HS-27A (cell line): ENCODE data around the gene CDC25B.

Source experiments
- DNase-seq: peaks from one replicate; pipeline ENCODE4 v3.0.0-alpha.2; 2012; ENCODE audit warnings: low read depth, missing footprints

CDC25B gene

DNA sequence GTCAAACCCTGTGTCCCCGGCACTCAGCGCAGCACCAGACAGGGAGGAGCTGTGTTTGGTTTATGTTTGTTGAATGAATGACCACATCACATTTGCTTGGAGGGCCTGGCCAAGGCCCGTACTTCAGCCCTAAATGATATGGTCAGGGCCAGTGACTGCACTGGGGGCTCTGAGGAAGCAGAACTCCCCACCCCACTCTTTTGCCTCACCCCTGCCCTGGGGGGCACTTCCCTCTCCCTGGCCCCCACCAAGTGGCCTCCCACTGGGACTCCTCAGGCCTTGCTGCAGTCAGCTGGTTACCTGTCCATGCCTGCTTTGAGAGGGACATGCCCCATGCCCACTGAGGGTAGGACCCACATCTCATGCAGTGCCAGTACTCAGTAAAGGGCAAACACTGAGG is 31.5 kb upstream of the CDC25B start:
- no peak for DNase-seq

DNA sequence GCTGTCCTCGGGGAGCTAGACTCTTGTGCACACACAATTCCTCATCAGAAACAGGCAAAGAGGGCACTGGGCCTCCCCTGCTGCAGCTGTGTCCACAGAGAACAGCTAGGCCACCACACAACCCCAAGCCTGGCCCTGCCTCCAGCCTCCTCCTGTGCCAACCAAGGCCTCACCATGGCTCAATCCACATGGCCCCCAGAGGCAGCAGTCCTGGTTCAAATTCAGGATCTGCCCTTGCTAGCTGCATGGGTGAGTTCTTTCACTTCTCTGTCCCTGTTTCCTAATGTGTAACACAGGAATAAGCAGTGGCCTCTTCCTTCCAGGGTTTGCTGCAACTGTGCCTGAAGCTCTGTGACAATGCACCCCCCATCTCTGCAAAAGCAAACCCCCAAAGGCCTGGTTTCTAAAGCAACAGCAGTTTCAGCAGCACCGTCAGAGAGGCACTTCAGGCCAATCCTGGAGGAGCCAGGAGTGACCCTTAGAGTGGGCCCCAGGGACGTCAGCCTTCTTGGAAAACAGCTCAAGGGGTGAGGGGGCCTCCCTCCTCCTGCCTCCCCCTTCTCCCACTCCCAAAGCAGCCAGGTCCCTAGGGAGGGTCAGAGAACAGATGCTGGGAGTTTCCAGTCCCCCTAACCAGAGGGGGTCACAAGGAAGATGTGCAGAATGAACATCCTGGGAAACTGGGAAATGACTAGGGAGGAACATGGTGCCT is 30.8 kb upstream of the CDC25B start:
- DNase-seq, result no peak

DNA sequence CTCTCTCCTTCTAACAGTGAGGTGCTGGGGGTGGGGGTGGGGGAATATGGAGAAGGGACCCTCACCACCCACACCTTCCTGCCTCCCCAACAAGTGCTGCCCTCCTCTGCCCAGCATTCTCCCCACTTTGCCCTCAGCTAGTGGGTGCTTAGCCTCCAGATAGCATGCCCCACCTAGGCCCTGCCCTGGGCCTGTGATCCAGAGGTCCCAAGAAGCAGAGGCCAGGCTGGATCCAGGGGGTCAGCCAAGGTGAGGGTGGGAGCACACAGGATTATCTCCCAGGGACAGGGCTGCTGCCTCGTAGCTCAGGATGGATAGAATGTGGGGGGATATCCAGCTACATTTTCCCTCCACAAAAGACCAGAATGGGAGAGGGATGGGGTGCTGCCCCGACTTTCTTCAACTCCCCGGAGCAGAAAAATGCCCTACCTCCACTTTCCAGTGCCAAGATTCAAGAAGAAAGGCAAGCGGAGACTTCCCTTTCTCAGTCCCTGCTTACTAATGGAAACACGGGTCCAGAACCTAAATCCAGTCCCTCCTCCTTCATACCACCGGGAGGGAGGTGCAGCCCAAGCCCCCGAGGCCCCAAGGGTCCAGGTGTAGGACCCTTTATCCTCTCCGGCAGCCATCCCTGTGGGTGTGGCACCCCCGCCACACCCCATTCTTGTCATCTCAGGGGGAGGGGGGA is 29.5 kb upstream of the CDC25B start:
- DNase-seq, result no peak

DNA sequence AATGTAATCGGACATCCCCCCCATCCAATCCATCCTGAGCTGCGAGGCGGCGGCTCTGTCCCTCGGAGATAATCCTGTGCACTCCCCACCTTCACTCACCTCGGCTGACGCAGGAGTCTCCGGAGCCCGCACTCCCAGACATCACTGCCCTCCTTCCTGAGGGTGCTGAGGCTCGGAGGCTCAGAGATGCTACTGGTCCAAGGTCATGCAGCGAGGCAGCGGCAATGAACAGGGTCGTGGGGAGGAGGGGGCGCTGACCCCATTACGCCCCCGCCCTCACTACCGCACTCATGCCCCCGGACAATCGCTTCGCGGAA is 29.0 kb upstream of the CDC25B start:
- DNase-seq, result no peak

DNA sequence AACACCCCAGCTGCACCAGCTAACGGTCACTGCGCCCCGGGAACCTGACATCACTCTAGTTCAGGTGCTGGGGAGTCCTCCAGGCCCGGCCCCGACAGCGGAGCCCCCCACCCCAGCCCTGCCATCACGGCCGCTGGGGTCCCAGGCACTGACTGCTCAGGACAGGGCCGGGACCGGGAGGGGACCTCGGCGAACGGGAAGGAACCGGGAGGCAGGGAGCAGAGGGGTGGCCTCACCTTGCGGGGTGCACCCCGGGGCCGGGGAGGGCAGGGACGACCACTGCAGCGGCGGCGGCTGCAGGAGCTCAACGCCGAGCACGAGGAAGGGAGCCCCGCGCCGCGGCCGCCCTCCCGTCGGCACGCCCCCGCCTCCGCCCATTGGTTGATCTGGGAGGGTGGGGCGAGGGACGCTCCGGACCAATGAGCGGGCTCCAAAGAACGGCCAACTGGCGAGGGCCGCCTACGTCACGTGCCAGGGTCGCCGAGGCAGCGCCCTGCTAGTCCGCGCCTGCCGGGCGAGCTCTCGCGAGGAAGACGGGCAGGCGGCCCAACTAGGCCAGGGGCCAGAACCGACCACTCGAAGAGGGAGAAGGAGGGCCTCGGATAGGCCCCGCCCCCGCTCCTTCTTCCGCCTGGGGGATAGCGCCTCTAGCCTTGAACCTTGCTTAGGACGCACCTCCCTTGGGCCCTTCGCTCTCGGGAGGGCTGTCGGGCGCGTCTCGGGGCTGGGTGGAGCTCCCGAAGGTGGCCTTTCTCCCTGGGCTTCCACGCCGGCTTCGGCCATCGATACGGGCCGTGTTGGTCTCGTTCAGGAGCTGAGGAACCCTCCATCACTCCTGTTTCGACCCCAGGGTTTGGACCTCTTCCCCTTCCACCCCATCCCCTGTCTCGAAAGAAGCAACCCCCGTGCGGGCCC is 28.4 kb upstream of the CDC25B start, which contains the start of gene ADISSP:
Gene ADISSP, minus strand, starts transcription at position 327 of the 915 bp plus-strand sequence. CDS start 7,653 bp downstream, outside the sequence.
- peak; percentile 92 for DNase-seq

DNA sequence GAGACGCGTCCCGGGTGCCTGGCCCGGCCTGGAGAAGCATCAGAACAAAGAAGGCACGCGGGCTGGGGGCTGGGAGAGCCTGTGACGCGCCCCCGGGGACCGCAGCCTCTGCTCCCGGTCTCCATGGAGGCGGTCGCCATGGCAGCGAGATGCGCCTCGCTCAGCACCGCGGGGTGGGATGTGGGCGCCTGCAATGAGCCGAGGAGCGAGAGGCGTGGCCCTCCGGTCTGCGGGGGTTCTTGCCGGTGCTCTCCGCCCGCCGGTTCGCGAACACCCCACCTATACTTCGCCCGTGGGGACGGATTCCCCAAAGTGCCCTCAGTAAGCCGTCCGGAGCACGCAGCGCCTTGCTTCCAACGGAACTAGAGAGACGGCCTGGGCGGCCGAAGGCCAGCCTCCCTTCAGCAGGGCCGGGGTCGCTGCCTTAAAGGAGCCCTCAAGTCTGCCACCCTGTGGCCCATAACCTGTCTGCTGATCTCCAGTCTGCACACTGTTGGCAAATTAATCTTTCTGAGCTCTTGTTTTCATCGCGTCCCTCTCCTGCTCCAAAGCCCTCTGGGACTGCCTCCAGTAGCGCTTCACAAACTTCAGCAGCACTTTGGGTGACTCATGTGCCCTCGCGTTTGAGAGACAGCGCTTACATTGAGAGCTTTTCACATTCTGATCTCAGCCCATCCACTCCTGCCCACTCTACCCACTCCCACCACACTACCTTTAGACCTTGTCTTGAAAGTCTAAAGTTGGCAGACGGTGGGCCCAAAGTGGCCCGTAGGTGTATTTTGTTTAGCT is 27.6 kb upstream of the CDC25B start:
- DNase-seq, result peak; percentile 65

DNA sequence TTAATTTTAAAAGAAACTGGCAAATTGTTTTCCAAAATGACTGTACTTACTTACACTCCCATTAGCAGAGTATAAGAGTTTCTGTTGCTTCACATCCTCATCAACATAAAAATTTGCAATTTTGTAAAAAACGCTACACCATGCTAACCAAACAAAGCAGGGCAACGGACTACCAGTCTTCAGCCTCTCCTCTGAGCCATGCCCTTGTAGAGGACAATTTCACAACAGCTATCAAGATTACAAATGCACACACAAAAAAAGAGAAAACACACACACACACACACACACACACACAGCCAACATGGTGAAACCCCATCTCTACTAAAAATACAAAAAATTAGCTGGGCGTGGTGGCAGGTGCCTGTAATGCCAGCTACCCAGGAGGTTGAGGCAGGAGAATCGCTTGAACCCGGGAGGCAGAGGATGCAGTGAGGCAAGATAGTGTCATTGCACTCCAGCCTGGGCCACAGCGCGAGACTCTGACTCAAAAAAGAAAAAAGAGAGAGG is 24.5 kb upstream of the CDC25B start:
- DNase-seq, result no peak

DNA sequence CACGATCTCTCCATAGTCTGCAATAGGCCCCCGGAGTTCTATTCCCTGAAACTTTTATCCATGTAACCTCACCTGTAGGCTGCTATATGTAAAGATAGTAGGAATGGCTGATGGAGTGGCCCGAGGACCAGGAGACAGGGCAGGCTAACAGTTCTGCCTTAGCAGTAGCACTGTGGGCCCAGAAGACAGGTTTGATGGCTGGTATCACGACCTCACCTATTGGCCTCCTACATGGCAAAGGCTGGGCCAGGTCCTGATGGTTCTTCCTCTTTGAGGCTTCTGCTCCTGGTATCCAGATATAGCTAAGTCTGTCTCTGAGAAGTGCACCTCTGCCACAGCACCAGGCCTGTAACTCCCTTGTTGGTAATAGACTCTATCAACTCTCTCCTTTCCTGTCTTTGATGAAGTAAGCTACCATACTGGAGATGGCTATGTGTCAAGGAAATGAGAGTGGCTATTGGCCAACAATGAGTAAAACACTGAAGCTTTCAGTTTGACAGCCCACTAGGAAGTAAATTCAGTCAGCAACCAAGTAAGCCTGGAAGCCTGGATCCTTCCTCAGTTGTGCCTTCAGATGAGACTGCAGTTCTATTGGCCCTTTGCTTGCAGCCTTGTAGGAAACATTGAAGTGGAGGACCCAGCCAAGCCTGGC is 20.5 kb upstream of the CDC25B start:
- DNase-seq, result no peak

DNA sequence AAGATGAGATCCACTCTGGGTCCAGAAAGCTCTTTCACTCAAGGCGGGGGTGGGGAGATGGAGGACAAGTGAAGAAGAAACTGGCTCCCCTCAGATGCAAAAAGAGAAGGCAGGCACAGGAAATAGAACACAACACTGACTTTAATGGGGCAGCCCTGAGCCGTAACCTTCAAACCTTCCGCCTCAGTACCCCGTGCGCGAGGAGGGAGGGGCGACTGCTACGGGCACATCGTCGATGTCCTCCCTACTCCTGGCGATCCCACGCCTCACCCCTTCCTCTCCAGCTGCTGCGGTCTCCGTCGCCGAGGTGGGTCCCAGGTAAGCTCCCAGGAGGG is 18.8 kb upstream of the CDC25B start:
- no peak for DNase-seq

DNA sequence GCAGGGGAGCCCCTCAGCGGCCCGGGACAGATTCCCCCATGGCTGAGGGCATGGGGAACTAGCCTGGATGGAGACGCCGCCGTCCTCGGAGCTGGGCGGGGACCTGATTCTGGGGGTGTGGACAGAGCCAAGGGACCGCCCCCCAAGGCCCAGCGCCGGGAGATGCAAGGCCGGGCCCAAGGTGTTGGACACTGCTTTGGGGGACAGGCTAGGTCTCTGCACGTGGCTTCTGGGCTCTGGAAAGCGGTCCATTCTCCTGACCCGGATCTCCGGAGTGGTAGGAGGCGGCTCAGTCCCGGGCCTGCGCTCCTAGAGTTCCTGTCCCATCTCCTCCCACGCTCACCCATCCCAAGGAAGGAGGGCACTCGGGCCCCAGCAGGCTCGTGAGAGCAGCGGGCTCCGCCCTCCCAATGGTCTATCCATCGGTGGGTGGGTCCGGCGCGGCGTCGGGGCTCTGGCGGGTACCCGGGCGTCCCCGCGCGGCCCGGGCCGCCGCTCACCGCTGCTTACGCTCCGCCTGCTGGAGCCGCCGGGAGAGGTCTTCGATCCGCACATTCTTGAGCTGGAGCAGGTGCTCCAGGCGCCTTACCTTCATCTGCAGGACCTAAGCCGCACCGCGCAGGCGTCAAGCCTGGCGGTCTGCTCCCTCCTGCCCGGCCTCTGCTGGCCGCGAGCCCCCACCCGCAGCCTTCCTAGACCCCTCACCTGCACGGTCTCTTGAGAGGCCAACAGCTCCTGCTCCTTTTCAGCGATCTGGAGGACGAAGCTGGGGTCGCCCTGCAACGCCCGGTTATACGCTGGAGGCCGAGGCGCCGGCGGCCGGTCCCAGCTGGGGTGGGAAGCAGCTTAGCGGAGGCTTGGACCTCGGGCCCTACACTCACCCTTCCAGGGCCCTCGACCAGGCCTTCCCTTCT is 18.1 kb upstream of the CDC25B start:
- DNase-seq, result no peak

DNA sequence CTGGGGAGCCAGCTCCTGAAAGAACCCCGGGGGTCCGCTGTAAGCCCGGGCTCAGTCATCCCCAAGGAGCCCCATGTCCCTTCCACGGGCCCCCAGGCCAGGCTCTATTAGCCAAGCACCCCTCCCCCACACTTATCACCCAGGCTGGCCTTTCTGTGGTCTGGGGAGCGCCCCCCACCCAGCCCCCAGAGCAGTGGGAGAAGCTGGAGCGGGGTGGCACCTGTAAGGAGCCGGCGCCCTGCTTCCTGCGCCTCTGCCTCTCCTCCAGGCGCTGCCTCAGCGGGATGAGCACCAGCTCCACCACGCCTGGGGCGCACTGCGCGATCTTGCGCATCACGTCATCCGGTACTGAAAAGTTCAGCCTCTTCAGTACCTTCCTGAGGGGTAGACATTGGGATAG is 17.1 kb upstream of the CDC25B start:
- DNase-seq, result no peak

DNA sequence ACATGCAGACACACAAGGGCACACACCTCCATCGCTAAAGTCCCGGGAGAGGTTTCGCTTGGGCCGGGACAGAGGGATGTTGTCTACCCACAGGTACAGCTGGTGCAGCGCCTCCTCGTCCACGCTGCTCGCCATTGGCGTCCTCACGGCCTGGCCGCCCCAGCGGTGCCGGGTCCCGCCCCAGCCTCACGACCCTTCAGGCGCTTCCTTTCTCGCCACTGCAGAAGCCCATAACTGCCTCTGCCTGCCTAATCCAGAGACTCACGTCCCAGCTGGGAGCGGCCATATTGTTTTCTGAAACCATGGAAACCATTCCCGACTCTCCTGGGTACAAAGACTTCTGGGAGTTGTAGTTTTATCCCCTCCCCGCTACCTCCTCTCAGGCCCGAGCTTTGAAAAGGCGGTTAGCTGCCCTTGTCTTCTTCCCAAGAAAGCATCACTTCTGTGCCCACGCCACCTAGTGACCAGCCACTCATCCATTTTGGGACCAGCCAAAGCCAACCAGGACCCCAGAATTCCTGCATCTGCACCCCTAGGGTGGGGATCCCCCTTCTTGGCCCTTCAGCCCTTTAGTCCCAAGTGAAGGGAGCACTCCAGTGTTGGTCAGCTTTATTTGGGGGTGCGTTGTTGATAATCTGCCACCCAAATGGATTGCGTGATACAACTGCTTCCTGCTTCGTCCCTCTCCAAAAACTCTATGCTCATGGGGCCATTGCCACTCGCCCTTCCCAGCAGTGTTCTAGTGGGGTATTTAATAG is 14.8 kb upstream of the CDC25B start, which contains the start of gene SPEF1:
Gene SPEF1, minus strand, starts transcription at position 296 of the 758 bp plus-strand sequence. Its CDS starts 161 bp downstream, at position 135.
- peak; percentile 91 for DNase-seq

DNA sequence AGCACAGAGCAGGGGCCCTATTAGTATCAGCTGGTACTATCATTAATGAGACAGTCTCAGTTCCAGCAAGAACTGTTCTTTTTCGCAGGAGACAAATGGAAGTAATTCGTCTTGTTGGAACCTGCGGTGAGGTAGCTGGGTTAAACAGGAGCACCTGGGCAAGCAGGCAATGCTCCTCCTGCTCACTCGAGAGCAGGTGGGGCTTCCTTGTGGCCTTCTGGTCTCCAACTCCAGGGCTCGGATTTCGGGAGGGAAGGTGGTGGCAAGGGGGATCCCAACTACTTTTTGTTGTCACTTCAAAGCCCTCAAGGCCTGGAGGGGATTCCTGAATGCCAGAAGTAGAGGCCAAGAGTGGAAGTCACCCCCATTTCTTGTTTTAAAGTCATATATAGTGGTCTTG is 13.5 kb upstream of the CDC25B start:
- DNase-seq, result no peak

DNA sequence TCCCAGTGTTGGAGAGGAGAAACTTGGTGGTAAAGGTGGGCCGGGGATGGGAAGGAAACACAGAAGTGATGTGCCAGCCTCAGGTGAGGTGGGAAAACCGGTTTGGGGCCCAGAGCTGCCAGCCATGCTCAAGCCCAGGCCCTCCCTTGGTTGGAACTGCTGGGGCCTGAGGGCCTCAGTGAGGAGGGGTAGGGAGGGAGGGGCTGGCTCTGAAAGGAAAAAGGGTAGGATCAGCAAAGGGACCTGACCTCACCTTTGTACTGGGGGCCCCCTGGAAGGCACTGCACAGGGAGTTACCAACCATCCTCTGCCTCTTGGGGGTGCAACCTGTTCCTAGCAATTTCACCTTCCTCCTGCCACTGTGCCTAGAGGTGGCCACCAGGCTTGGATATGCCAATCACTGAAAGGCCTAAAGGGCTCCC is 13.0 kb upstream of the CDC25B start:
- DNase-seq, result no peak

DNA sequence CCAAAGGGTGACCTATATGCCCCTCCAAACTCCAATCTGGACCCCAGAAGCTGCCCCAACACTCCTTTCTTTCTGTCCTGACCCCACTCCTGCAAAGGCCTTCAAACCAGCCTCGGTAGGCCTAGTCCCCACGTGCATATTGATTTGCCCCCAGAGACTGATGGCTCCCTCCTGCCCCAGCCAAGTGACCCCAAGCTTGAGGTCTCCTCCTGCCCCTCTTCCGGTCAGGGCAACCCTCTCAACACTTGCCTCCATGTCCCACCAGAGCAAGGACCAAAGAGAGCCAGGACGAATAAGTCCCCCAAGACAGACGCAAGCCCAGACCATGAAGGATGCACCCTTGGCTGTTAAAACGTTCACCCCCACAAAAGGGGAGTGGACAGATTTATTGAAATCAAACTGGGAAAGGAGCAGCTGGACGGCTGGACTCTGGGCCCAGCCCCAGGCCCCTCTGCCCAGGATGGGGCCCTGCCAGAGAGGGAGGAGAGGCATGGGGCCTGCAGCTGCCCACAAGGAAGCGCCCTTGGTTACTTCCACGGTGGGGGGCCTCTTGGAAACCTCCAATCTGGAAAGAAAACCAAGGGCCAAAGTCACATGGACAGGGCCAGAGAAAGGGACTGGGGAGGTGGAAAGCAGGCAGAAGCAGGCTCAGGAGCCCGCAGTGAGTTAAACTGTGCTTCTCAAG is 12.5 kb upstream of the CDC25B start:
- DNase-seq, result no peak

DNA sequence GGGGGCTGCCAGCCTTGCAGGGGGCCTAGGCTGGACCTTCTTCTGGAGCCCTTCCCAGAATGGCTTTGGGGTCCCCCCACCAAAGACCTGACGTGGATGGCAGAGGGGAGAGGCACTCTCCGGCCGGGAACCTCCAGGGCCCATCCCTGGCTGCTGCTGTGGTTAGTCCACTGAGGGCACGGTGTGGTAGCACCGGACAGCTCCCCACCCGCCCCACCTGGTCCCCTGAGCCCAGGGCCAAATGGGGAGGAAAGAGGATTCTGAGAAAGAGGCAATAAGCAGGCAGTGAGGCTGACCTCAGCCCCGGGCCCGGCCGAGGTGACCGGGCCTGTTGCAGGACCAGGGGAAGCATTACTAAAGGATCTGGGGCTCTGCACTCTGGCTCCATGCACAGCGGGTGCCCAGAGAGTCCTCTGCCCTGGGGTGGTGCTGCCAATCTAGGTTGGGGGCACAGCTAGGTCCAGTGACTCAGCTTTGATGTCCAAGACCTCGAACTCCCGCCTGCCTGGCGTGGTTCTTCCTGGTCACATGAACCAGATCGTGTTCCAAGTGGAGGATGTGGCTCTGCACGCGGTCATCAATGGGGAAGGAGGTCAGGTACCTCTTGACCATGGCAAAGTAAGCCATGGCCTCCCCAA is 11.8 kb upstream of the CDC25B start:
- DNase-seq, result no peak

DNA sequence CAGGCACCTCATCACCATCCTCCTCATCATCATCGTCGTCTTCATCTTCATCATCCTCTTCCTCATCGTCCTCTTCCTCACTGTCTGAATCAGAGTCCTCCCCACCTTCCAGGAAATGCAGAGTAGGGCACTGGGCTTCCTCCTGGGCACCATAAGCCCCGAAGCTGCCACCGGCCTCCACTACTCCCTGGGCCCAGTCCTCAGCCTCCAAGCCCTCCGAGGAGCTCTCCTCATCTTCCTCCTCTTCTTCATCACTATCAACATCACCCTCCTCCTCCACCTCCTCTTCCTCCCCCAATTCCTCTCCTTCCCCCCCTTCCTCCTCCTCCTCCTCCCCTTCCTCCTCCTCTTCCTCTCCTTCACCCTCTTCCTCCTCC is 11.3 kb upstream of the CDC25B start:
- no peak for DNase-seq
